Lung (tissue), 12 donors: ENCODE results near the gene MEF2D. TPM values are rescaled to one million over a fixed set of nuclear protein-coding genes. Genes with fewer than 3 reads are reported as not detected.

Source experiments
- ATAC-seq: fragments of 200-7000 bp; cut with Tn5 transposase; one replicate; pipeline ENCODE4 v1.9.1; 2020; ENCODE audit warnings: moderate number of reproducible peaks; ENCODE audit not compliant: insufficient read depth, low FRiP score
- DNase-seq, 3 donors: peaks; one replicate each; pipeline ENCODE4 v3.0.0-alpha.2; 2013 to 2017
- H3K27ac ChIP-seq, 2 donors: one replicate each; pipeline ENCODE4 v1.5.1; 2013; ENCODE audit warnings: mild to moderate bottlenecking in 2 of 2, moderate library complexity in 2 of 2, control low read depth in 1 of 2, inconsistent platforms in 1 of 2, low read depth in 1 of 2, low read length in 1 of 2
- H3K27me3 ChIP-seq, 3 donors: one replicate each; pipeline ENCODE4 v1.5.1; 2013; ENCODE audit warnings: low read length in 2 of 3; ENCODE audit not compliant: control insufficient read depth in 3 of 3, insufficient read depth in 3 of 3
- H3K36me3 ChIP-seq, 4 donors: one replicate each; pipeline ENCODE4 v1.5.1; 2013; ENCODE audit warnings: low read length in 4 of 4, mild to moderate bottlenecking in 1 of 4, moderate library complexity in 1 of 4; ENCODE audit not compliant: control insufficient read depth in 4 of 4, insufficient read depth in 4 of 4
- H3K4me1 ChIP-seq, 5 donors: one replicate each; pipeline ENCODE4 v1.5.1; 2013; ENCODE audit warnings: low read length in 5 of 5, mild to moderate bottlenecking in 2 of 5, moderate library complexity in 1 of 5; ENCODE audit not compliant: control insufficient read depth in 5 of 5, insufficient read depth in 5 of 5
- H3K4me3 ChIP-seq: one replicate; pipeline ENCODE4 v1.5.1; 2013; ENCODE audit warnings: mild to moderate bottlenecking, control low read depth, moderate library complexity
- H3K9ac ChIP-seq, 2 donors: one replicate each; pipeline ENCODE4 v1.5.1; 2013; ENCODE audit warnings: low read length in 2 of 2, control low read depth in 1 of 2; ENCODE audit not compliant: insufficient read depth in 1 of 2
- H3K9me3 ChIP-seq, 4 donors: one replicate each; pipeline ENCODE4 v1.5.1; 2013; ENCODE audit warnings: low read length in 3 of 4, mild to moderate bottlenecking in 1 of 4, moderate library complexity in 1 of 4; ENCODE audit not compliant: control insufficient read depth in 4 of 4, insufficient read depth in 3 of 4
- CTCF ChIP-seq: IDR thresholded peaks from 2 replicates; pipeline ENCODE4 v1.5.1; 2012; ENCODE audit warnings: mild to moderate bottlenecking; ENCODE audit errors: control extremely low read depth, extremely low read depth
- WGBS, 2 donors: extraction: QIAGEN DNeasy Blood & Tissue Kit; methylation state at CpG; one replicate each; pipeline ENCODE4 v1.1.7; 2013; 5-methylcytosine and 5-hydroxymethylcytosine counted together
- polyA plus RNA-seq, 2 donors: library from polyadenylated mRNA; stranded (reverse); fragments of 200-250 nt; gene quantifications; one replicate each; pipeline ENCODE4 v1.2.1, GENCODE V29; 2013
- total RNA-seq, 2 donors: library from RNA; depleted of rRNA in 1 of 2; stranded (reverse); fragments of >200 nt in 1 of 2; gene quantifications; one replicate each; pipeline ENCODE4 v1.2.1, GENCODE V29; 2014 to 2021
- donor health status: control.
- donor health status: control.
- donor health status: Bipolar disorder and iron deficiency.
- donor health status: healthy.
- donor health status: DM: yes; HTN: yes; CAD: no.

Gene MEF2D
- total and polyA plus RNA-seq, 4 donors = 23.0 to 52.5 (median 23.1) TPM

- no peak overlapping the region for H3K4me3 ChIP-seq
- no peak overlapping the region for H3K27ac ChIP-seq
- no peaks in the 10 kb centered on the region for H3K9me3 ChIP-seq
- H3K4me1 ChIP-seq = peaks cover 0 to 9% (median 5%) of the 10 kb centered on the region in 5 donors
- ATAC-seq = no peak
- H3K27me3 ChIP-seq = peaks cover 10 to 91% (median 85%) of the 10 kb centered on the region in 3 donors
- H3K9ac ChIP-seq = no peak overlapping the region
- H3K36me3 ChIP-seq = no peaks in the 10 kb centered on the region
- DNase-seq = no peak
- TF ChIP-seq CTCF = no peak
- WGBS, 2 donors = 18 to 22% methylated on average over 9 of the region's 9 CpGs
Observed at GRCh38 chr1:156440654-156441437, 59.7 kb downstream of the MEF2D start.

GRCh38 chr1:156439777-156440183 is 60.8 kb downstream of the MEF2D start:
- WGBS, 2 donors = 6 to 9% methylated on average over 14 of the region's 14 CpGs

GRCh38 chr1:156439036-156439776 is 61.4 kb downstream of the MEF2D start:
- no peak for DNase-seq
- H3K9me3 ChIP-seq = peaks cover 0 to 4% (median 0%) of the 10 kb centered on the region in 4 donors
- peaks cover 10 to 94% (median 92%) of the 10 kb centered on the region in 3 donors for H3K27me3 ChIP-seq
- no peak overlapping the region for H3K4me3 ChIP-seq
- no peak overlapping the region for H3K27ac ChIP-seq
- no peak for TF ChIP-seq CTCF
- 19 to 20% methylated on average over 11 of the region's 11 CpGs for WGBS, 2 donors
- no peak for ATAC-seq
- H3K9ac ChIP-seq = no peak overlapping the region
- H3K36me3 ChIP-seq = no peaks in the 10 kb centered on the region
- H3K4me1 ChIP-seq = peaks cover 0 to 18% (median 5%) of the 10 kb centered on the region in 5 donors

More at GRCh38 chr1:156439777-156440183, 60.8 kb downstream of the MEF2D start:
- no peak for DNase-seq
- H3K27me3 ChIP-seq = peaks cover 10 to 94% (median 91%) of the 10 kb centered on the region in 3 donors
- H3K9ac ChIP-seq = no peak overlapping the region
- no peaks in the 10 kb centered on the region for H3K36me3 ChIP-seq
- peaks cover 0 to 18% (median 5%) of the 10 kb centered on the region in 5 donors for H3K4me1 ChIP-seq
- no peak overlapping the region for H3K27ac ChIP-seq
- no peak for ATAC-seq
- no peak for TF ChIP-seq CTCF
- peaks cover 0 to 4% (median 0%) of the 10 kb centered on the region in 4 donors for H3K9me3 ChIP-seq
- H3K4me3 ChIP-seq = no peak overlapping the region
